ENCODE data around the gene ZNF836.

DNA sequence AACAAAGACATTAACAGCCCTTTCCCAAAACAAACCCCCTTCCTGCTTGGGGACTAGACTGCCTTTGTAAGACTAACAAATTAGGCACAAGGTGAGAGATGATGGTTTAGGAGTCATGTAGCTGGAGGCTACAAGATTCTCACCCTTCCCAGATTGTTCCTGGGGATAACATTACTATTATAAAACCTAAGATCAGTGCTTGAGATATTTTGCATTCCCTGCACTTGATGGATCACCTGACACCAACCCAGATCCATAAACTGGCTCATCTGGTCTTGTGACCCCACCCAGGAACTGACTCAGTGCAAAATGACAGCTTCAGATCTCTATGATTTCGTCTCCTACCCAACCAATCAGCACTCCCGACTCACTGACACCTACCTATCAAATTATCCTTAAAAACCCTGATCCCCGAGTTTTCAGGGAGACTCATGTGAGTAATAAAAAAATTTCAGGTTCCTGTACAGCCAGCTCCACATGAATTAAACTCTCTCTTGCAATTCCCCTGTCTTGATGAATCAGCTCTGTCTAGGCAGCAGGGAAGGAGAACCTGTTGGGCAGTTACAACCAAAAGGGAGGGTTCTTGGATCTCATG lies 29.3 kb downstream of the ZNF836 start:
- no peak for TF ChIP-seq ZBTB21 (CRISPR knock-in tag; IDR thresholded peaks at IDR 0.05; ENCODE audit: borderline replicate concordance)
- no peak for TF ChIP-seq ZNF416 (CRISPR knock-in tag; IDR thresholded peaks at IDR 0.05)
- TF ChIP-seq ZNF232 (CRISPR knock-in tag; IDR thresholded peaks at IDR 0.05) = no peak
- TF ChIP-seq, protein P1, sequence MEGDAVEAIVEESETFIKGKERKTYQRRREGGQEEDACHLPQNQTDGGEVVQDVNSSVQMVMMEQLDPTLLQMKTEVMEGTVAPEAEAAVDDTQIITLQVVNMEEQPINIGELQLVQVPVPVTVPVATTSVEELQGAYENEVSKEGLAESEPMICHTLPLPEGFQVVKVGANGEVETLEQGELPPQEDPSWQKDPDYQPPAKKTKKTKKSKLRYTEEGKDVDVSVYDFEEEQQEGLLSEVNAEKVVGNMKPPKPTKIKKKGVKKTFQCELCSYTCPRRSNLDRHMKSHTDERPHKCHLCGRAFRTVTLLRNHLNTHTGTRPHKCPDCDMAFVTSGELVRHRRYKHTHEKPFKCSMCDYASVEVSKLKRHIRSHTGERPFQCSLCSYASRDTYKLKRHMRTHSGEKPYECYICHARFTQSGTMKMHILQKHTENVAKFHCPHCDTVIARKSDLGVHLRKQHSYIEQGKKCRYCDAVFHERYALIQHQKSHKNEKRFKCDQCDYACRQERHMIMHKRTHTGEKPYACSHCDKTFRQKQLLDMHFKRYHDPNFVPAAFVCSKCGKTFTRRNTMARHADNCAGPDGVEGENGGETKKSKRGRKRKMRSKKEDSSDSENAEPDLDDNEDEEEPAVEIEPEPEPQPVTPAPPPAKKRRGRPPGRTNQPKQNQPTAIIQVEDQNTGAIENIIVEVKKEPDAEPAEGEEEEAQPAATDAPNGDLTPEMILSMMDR (IDR thresholded peaks at IDR 0.05) = no peak
- TF ChIP-seq TP53 (CRISPR knock-in tag; IDR thresholded peaks at IDR 0.05) = no peak
- TF ChIP-seq ELF4 (CRISPR knock-in tag; IDR thresholded peaks at IDR 0.05; ENCODE audit: low read depth) = no peak
- TF ChIP-seq, protein P2, sequence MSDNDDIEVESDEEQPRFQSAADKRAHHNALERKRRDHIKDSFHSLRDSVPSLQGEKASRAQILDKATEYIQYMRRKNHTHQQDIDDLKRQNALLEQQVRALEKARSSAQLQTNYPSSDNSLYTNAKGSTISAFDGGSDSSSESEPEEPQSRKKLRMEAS (CRISPR knock-in tag; IDR thresholded peaks at IDR 0.05) = no peak

Measured in WTC11 (cell line).